HUES64 (cell line): Measurements from ENCODE around the gene CIROP.

ENCODE experiments used
- H3K27ac ChIP-seq: 2 replicates; pipeline ENCODE4 v1.7.0; 2013; ENCODE audit warnings: low read depth, low read length, inconsistent platforms
- H3K27me3 ChIP-seq: 2 replicates; pipeline ENCODE4 v1.6.1; 2013; ENCODE audit warnings: mild to moderate bottlenecking, low read length; ENCODE audit not compliant: insufficient read depth
- H3K36me3 ChIP-seq: 2 replicates; pipeline ENCODE4 v1.6.1; 2013; ENCODE audit warnings: mild to moderate bottlenecking, low read length; ENCODE audit not compliant: insufficient read depth
- H3K4me1 ChIP-seq: 2 replicates; pipeline ENCODE4 v1.6.1; 2013; ENCODE audit warnings: mild to moderate bottlenecking, low read length, moderate library complexity; ENCODE audit not compliant: insufficient read depth
- H3K4me3 ChIP-seq: 2 replicates; pipeline ENCODE4 v1.5.1; 2013; ENCODE audit warnings: mild to moderate bottlenecking, low read length, moderate library complexity
- H3K9ac ChIP-seq: 2 replicates; pipeline ENCODE4 v1.6.1; 2013; ENCODE audit warnings: mild to moderate bottlenecking, low read depth, low read length
- H3K9me3 ChIP-seq: 2 replicates; pipeline ENCODE4 v1.6.1; 2013; ENCODE audit warnings: low read depth, low read length; ENCODE audit not compliant: insufficient read depth
- WGBS: fragments of 150-250, 120-280 bp; methylation state at CpG from one replicate; pipeline ENCODE4 v1.1.7; 2013; ENCODE audit warnings: missing lambda C conversion rate; 5-methylcytosine and 5-hydroxymethylcytosine counted together

Gene CIROP

DNA sequence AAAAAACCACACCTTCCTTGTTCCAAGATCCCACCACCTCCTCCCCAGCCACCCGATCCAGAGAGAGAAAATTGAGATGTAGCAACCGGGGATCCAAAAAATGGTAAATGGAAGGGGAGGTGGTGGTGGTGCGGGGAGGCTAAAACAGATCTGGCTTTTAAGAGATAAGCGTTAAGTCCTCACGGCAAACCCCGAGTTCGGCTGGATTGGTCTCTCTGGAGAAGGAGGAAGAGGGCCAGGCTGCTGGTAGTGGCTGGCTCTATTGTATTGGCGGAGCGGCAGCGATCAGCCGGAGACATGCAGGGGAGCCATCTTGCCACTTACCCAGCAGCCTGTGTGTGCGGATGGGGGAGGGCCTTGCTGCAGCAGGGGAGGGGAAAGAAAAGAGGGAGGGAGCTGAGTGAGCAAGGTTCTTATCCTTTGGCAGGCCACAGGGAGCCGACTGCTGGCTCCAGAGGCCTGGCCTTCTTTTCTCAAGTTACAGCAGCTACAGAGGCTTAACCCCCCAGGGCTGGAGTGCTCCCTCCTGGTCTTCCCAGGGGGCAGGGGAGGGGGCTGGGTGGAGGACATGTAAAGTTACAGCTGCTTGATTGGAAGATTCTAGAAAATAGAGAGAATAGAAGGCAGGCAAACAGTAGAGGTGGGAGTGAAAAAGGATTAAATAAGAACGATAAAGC, 33.4 kb downstream of the CIROP start:
- no peaks in the 10 kb centered on the region for H3K27me3 ChIP-seq
- peak overlapping the region; percentile 88 for H3K4me3 ChIP-seq
- peaks cover 23% of the 10 kb centered on the region for H3K4me1 ChIP-seq
- H3K27ac ChIP-seq = peak overlapping the region; percentile 80
- no peaks in the 10 kb centered on the region for H3K9me3 ChIP-seq
- 2% methylated on average over 14 of the region's 14 CpGs for WGBS
- H3K36me3 ChIP-seq = peaks cover 72% of the 10 kb centered on the region
- H3K9ac ChIP-seq = peak overlapping the region; percentile 95

DNA sequence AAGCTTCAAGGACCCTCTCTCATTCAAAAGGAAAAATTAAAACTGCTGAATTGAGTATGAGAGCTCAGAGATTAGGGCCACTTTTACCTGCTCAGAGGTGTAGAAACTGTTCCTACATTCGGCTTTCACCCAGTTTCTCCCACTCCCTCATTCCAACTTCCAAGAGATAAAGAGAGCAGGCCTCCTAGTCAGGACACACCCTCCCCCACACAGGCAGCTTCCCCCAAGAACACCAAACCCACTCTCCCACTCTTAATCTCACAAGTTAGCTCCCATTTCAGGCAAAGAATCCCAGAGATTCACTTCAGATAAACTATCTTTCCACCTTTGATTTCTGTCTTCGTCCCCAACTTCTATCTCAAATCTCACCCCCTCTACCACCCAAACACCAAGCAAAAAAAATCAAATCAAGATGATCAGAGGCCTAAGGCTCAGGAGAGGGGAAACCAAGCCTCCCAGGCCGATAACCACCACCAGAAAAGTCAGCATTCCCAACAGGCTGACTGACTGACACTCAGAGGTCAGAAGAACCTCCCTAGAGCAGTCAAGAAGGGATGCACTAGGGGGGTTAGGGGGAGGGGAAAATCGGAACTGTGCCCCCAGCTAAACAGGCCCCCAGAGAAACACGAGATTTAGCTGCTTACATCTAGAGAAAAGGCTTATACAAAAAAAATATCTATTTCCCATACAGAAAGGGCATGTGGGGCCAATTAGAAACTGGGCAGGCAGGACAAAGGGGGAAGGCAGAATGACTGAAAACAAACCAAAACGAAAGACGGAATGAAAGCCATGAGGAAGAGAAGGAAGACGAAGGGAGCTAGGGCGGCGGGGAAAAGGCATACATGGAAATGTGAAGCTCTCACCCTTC, 34.3 kb downstream of the CIROP start:
- H3K27ac ChIP-seq = peak overlapping the region; percentile 80
- H3K36me3 ChIP-seq = peaks cover 72% of the 10 kb centered on the region
- no peaks in the 10 kb centered on the region for H3K9me3 ChIP-seq
- no peaks in the 10 kb centered on the region for H3K27me3 ChIP-seq
- peak overlapping the region; percentile 95 for H3K9ac ChIP-seq
- 10% methylated on average over 9 of the region's 10 CpGs for WGBS
- H3K4me3 ChIP-seq = peak overlapping the region; percentile 88
- peaks cover 23% of the 10 kb centered on the region for H3K4me1 ChIP-seq

DNA sequence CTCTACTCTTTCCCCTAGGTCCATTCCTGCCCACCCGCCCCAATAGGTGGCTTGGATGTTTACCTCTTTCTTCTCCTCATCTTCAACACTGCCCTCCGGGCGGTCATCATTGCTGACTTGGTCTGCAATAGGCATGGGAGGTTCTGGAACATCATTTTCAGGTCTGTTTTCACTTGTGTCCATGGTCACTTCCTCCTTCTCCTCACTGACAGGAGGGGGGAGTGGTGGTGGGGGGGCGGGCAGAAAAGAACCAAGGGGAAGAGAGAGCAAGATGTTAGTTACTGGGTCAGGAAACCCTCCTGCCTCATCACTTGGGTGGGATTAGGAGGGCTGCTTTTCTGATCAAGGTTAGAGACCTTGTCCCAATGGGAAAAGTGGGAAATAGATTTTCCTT, 35.4 kb downstream of the CIROP start:
- peak overlapping the region; percentile 88 for H3K4me3 ChIP-seq
- WGBS = 73% methylated on average over 3 of the region's 4 CpGs
- H3K9ac ChIP-seq = no peak overlapping the region; the same call in 1 of the 2 replicates
- H3K9me3 ChIP-seq = no peaks in the 10 kb centered on the region
- peaks cover 72% of the 10 kb centered on the region for H3K36me3 ChIP-seq
- no peaks in the 10 kb centered on the region for H3K27me3 ChIP-seq
- peak overlapping the region; percentile 55 for H3K27ac ChIP-seq
- H3K4me1 ChIP-seq = peaks cover 23% of the 10 kb centered on the region

DNA sequence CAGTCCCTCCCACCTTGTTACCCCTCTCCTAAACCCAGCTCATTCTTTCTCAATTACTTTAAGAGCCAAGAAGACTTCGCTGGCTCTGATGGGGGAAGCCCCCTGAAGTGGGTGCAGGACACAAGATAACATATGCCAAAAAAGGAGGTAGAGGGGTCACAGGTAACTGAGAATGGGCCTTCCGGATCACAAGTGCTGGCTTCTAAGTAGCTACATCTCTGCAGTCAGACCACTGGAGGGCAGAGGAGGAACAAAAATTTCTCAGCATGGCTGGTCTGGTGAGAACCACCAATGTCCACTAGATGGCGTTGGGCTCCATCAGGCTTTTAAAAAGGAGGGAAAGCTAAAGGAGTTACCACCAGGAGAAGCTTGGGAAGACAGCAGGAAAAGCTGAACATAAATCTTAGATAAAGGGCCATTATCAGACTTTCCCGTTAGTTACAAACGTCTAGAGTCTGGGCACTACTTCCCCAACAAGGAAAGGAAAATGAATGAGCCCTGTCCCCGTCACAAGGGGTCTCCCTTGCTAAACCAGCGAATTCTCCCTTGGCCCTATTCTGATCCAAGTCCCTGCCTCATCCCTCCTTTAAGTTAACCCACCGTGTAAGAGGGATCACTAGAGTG, 35.9 kb downstream of the CIROP start:
- Histone ChIP-seq H3K9me3 (no peaks in the 10 kb centered on the region), H3K36me3 (peaks cover 72% of the 10 kb centered on the region), H3K27me3 (no peaks in the 10 kb centered on the region), H3K27ac (peak overlapping the region; percentile 55), H3K9ac (no peak overlapping the region), H3K4me3 (peak overlapping the region; percentile 8; the same call in 1 of the 2 replicates), H3K4me1 (peaks cover 23% of the 10 kb centered on the region)
- WGBS = 38% methylated on average over 8 of the region's 8 CpGs

DNA sequence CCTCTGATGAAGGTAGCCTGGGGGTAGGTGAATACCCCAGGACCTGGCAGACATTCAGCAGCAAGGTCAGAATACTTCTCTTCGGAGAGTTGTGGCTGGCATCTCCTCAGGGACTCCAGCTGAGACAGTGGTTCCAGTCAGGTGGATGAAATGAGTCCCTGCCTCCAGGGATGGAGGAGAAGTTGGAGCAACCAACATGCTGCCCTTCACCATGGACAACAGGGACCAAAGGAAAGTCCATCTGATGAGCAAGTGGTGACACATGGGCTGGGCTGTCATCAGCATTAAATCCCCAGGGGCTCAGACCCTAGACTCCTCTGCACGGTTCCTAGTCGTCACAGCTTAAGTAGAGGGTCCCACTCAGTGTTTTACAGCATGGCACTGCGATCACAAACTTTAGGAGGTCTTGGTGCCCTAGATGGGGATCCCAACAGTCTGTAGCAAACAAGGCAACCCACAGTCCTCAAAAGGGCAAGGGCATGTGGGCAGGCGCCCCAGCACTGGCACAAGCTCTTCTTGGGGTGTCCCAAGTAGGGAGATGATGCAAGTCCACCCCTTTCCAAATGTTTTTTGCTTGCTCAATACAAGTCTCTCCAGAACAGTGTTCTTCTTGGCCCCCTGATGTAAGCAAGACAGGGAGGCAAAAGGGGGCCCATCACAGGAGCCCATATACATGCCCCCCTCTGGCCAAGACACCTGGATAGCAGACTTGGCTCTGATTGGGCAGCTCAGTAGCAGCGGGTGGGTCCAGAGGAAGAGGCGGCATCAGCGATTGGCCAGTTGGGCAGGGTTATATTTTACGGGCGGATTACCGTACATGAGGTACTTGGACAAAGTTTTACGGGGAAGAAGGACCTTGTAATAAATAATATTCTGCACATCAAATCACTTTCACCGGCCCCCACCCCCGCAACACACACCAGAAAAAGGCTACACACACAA, 36.7 kb downstream of the CIROP start:
- Histone ChIP-seq H3K36me3 (peaks cover 72% of the 10 kb centered on the region), H3K27ac (no peak overlapping the region), H3K9me3 (no peaks in the 10 kb centered on the region), H3K4me3 (peak overlapping the region; percentile 8; the same call in 1 of the 2 replicates), H3K9ac (no peak overlapping the region), H3K4me1 (peaks cover 23% of the 10 kb centered on the region), H3K27me3 (no peaks in the 10 kb centered on the region)
- WGBS = 93% methylated on average over 13 of the region's 14 CpGs

DNA sequence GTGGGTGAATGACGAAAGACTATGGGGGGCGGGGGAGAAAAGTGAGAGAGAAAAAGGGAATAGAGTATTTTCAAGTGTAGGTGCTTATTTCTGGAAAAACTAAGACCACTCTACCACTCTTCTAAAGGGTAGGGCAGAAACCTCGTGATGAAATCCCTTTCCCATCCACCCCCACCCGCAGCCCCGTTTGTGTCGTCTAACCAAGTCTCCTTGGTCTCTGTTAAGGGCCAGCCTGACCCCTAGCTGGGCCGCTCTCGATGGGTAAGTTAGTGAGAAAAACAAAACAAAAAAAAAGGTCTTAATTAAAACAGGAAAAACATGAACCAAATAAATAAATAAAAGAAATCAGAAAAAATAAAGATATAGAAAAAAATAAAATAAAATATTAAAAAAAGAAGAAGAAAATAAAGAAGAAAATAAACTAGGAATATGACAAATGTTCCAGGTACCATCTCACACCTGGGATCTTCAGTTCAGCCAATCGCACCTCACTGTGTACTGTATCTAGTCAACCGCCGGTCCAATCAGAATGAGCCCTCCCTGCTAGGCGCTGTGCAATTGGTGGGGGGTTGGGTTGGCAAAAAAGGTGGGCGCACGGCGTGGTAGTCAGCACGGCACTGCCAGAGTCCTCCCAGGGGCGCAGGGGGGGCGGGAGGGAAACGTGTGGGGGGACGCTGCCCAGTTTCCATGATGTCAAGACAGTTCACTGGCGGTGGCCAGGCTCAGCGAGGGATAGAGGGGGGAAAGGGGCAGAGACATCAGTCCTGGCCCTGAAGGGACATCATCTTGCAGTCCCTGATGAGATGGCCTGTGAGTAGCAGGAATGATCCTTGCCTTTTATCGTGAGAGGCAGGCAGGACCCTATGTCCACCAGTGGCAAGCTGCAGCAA, 37.7 kb downstream of the CIROP start:
- Histone ChIP-seq H3K9ac (no peak overlapping the region), H3K4me1 (peaks cover 19% of the 10 kb centered on the region), H3K4me3 (no peak overlapping the region), H3K27me3 (no peaks in the 10 kb centered on the region), H3K9me3 (no peaks in the 10 kb centered on the region), H3K36me3 (peaks cover 72% of the 10 kb centered on the region), H3K27ac (no peak overlapping the region)
- 97% methylated on average over 20 of the region's 23 CpGs for whole genome bisulfite sequencing

DNA sequence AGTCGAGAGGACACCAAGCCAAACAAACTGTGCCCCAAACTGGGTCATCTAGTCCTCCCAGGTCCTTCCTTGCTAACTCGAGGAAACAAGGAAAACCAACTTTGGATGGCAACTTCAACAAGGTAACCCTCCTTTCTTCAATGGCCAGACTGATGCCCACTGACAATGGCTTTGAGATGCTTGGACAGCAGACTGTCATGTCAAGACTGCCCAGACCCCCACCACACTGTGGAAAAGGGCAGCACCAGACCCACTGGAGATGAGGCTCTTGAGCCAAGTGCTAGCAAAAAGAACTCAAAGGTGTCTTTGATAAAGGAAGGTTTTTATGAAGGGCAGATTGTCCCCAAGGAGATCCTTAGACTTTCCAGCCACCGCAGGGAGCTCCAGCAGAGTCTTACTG, 38.4 kb downstream of the CIROP start:
- peaks cover 75% of the 10 kb centered on the region for H3K36me3 ChIP-seq
- H3K27ac ChIP-seq = peak overlapping the region; percentile 17; the same call in 1 of the 2 replicates
- WGBS = 91% methylated on average over 3 of the region's 3 CpGs
- peaks cover 13% of the 10 kb centered on the region for H3K4me1 ChIP-seq
- H3K4me3 ChIP-seq = no peak overlapping the region
- H3K9ac ChIP-seq = no peak overlapping the region
- H3K27me3 ChIP-seq = no peaks in the 10 kb centered on the region
- H3K9me3 ChIP-seq = no peaks in the 10 kb centered on the region

DNA sequence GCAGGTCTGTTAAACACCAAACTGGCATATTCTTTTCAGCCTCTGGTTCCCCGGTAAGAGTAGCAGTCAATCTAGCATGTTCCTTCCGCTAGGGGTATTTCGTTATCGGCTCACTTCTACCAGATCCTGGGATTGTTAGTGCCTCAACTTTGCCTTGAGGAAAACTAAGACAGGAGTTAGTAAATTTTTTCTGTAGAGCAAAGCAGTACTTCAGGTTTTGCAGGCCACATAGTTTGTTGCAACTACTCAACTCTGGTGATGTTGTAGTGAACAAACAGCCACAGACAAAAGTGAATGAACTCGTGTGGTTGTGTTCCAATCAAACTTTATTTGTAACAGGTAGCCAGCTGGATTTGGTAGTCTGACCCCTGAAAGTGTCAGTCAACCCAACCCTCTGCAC, 41.2 kb downstream of the CIROP start:
- peaks cover 5% of the 10 kb centered on the region for H3K4me1 ChIP-seq
- whole genome bisulfite sequencing = 93% methylated on average over 5 of the region's 5 CpGs
- H3K27ac ChIP-seq = no peak overlapping the region
- no peaks in the 10 kb centered on the region for H3K9me3 ChIP-seq
- no peak overlapping the region for H3K9ac ChIP-seq
- no peak overlapping the region for H3K4me3 ChIP-seq
- no peaks in the 10 kb centered on the region for H3K27me3 ChIP-seq
- peaks cover 92% of the 10 kb centered on the region for H3K36me3 ChIP-seq

DNA sequence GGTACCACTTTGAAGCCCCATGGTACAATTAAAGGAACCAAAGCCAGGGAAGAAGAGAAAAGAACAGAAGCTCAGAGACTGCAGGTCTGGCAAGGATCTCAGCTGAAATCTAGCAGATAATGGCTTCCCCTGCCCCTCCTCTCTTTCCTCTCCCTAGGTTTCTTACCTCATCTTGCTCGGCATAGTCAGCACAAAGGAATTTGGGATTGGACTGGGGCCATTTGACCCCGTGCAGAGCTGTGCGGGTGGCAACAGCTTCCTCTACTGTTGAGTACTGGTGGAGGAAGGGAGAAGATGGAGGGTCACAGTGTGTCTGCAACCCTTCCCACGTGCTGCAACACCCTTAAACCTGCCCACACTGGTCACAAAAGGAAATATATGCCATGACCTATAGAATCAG, 42.8 kb downstream of the CIROP start:
- no peak overlapping the region for H3K4me3 ChIP-seq
- WGBS = 83% methylated on average over 4 of the region's 4 CpGs
- H3K9me3 ChIP-seq = no peaks in the 10 kb centered on the region
- no peak overlapping the region for H3K9ac ChIP-seq
- H3K27me3 ChIP-seq = peaks cover 1% of the 10 kb centered on the region; the same call in 1 of the 2 replicates
- H3K36me3 ChIP-seq = peaks cover 79% of the 10 kb centered on the region
- H3K27ac ChIP-seq = peak overlapping the region; percentile 40
- peaks cover 3% of the 10 kb centered on the region; the same call in 1 of the 2 replicates for H3K4me1 ChIP-seq
